ENCODE data around the gene NYAP2. TPM values are rescaled to one million over a fixed set of nuclear protein-coding genes. Genes with fewer than 3 reads are reported as not detected.

Gene NYAP2
- total RNA-seq, 2 donors from 2014 or later = 0.04 TPM; not detected in 1

DNA sequence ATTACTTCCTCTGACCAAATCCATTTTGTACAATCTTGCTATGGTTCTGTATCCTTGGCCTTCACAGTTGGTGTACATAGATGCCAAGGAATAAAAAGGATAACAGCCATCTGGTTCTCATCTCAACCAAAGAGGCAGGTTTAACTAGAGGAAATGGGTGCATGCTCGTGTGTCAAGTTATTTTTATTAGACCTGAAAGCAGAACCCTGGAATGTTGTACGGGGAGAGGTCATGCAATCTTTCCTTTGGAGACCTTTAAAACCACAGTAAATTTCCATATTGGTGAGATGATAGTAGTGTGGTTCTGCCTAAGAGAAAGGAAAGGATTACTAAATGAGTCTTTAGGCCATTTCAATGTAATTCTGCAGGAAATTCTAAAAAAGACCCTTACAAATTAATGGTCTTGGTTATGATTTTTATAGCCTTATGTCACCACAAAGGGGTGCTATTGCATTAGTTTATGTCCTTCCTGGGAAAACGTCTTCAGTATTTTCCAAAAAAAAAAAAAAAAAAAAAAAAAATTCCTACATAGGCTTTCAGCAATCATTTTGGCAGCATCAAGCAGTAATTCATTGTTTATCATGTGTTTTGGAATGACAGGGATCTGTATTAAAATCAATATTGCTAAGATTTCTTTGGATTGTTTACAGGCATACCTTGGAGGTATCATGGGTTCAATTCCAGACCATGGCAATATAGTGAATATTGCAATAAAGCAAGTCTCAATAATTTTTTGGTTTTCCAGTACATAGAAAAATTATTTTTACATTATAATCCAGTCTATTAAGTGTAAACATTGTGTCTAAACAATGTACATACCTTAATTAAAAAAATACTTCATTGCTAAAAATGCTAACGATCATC lies 270.8 kb downstream of the NYAP2 start:
- DNase-seq (ENCODE audit: low spot score in 2 of 2) = no peak
- no peak overlapping the region for H3K27ac Mint-ChIP-seq
- ATAC-seq = no peak
- no peaks in the 10 kb centered on the region for H3K9me3 Mint-ChIP-seq
- no peaks in the 10 kb centered on the region for H3K36me3 Mint-ChIP-seq

DNA sequence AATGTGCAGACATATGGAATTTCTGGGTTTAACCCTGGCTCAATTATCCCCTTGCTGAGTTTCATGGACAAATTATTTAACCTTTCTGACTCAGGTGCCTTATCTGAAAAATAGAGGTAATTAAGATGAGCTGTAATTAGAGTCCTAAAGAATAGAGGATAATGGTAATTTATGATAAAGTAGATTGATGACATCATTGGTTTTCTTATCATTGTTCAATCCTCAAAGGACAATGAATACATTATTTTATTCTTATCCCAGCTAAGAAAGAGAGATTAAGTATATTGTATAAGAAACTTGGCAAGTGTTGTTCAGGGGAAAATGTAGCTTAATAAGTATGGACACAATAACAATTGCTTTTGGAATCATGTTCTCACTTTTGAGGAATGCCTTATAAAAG lies 279.3 kb downstream of the NYAP2 start:
- ATAC-seq (no peak), DNase-seq (ENCODE audit: low spot score in 2 of 2) (no peak)
- Mint-ChIP-seq H3K36me3 (no peaks in the 10 kb centered on the region), H3K27ac (no peak overlapping the region), H3K9me3 (no peaks in the 10 kb centered on the region)

- ATAC-seq (no peak), DNase-seq (ENCODE audit: low spot score in 2 of 2) (no peak)
- no peaks in the 10 kb centered on the region for H3K9me3 Mint-ChIP-seq
- no peaks in the 10 kb centered on the region for H3K36me3 Mint-ChIP-seq
- H3K27ac Mint-ChIP-seq = no peak overlapping the region
Measured at GRCh38 chr2:225683258-225683657, 283.7 kb downstream of the NYAP2 start.

DNA sequence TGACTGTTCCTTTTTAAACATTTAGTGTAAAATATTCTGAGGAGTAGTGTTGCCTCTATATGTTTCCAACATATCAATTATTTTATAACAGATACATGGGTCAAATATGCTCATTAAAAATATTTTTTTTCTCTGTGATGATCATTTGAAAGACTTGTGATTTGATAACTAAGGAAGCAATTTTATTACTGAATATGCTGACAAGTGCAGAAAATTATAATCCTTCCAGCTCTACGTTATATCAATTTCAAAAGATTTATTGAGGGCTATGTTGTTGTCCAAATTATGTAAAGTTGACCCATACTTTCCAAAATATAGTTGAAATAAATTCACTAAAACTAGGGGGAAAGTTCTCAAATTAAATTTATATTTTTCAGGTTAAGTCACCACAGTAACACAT lies 290.6 kb downstream of the NYAP2 start:
- H3K9me3 Mint-ChIP-seq = no peaks in the 10 kb centered on the region
- no peak overlapping the region for H3K27ac Mint-ChIP-seq
- no peak for ATAC-seq
- H3K36me3 Mint-ChIP-seq = no peaks in the 10 kb centered on the region
- no peak for DNase-seq (ENCODE audit: low spot score in 2 of 2)

DNA sequence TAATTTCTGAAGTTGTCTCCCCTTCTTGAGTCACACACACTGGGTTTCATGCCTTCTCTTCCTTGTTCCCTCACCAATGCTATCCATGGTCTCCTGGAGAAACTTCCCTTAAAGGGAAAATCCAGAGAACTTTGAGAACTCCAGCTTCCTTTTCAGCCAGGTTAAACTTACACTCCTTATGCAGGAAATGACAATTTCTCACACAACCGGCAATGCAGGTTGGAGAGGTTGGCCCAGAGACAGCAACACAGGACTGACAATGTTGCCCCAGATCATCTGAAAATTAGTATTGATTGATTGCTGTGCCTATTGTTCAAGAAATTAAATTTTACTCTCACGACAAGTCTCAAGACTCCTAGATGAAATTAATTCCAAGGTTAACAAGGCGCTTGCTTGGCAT lies 292.2 kb downstream of the NYAP2 start:
- Mint-ChIP-seq H3K36me3 (no peaks in the 10 kb centered on the region), H3K27ac (no peak overlapping the region), H3K9me3 (no peaks in the 10 kb centered on the region)
- no peak for ATAC-seq
- DNase-seq (ENCODE audit: low spot score in 2 of 2) = no peak

DNA sequence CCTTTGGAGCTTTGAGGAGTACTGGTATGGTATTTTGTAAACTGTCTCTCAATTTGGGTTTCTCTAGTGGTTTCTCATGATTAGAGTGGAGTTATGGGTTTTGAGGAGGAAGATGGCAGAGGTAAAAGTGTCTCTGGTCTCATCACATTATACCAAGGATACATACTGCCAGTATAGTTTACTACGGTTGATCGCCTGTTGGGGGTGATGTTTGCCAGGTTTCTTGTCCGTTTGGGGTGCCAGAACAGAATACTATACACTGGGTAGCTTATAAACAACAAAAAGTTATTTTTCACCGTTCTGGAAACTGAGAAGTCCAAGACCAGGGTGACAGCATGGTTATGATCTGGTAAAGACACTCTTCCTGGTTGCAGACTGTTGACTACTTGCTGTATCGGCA lies 293.7 kb downstream of the NYAP2 start:
- Mint-ChIP-seq H3K9me3 (no peaks in the 10 kb centered on the region), H3K36me3 (no peaks in the 10 kb centered on the region), H3K27ac (no peak overlapping the region)
- ATAC-seq (no peak), DNase-seq (ENCODE audit: low spot score in 2 of 2) (no peak)

DNA sequence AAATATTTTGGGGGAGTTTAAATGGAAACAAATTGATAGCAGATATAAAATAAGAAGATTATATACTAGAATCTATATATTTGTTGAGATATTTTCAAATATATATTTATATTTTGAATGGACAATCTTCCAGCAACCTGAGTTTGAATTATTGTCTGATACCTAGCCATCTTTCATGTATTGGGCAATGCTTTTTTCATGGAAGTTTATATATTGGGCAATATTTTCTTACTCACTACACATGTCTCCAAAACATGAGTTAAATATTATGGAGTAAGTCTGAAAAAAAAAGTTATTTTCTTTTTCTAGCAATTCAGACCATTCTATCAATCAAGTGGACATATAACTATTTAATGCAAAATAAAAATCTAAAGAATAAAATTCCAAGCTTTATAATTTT lies 295.2 kb downstream of the NYAP2 start:
- no peaks in the 10 kb centered on the region for H3K36me3 Mint-ChIP-seq
- ATAC-seq = no peak
- H3K27ac Mint-ChIP-seq = no peak overlapping the region
- H3K9me3 Mint-ChIP-seq = no peaks in the 10 kb centered on the region
- DNase-seq (ENCODE audit: low spot score in 2 of 2) = no peak

- no peaks in the 10 kb centered on the region for H3K9me3 Mint-ChIP-seq
- no peak for DNase-seq (ENCODE audit: low spot score in 2 of 2)
Measured at GRCh38 chr2:225697936-225698335, 298.4 kb downstream of the NYAP2 start.

More at GRCh38 chr2:225697936-225698335, 298.4 kb downstream of the NYAP2 start:
- H3K36me3 Mint-ChIP-seq = no peaks in the 10 kb centered on the region
- no peak overlapping the region for H3K27ac Mint-ChIP-seq
- ATAC-seq = no peak
